CD4-positive, alpha-beta T cell treated with Interleukin-15 for 1 hour (primary cell): ENCODE results near the gene CHERP.

Experiments
- DNase-seq: peaks from one replicate; pipeline ENCODE4 v3.0.0-alpha.2; 2020

CHERP gene

DNA sequence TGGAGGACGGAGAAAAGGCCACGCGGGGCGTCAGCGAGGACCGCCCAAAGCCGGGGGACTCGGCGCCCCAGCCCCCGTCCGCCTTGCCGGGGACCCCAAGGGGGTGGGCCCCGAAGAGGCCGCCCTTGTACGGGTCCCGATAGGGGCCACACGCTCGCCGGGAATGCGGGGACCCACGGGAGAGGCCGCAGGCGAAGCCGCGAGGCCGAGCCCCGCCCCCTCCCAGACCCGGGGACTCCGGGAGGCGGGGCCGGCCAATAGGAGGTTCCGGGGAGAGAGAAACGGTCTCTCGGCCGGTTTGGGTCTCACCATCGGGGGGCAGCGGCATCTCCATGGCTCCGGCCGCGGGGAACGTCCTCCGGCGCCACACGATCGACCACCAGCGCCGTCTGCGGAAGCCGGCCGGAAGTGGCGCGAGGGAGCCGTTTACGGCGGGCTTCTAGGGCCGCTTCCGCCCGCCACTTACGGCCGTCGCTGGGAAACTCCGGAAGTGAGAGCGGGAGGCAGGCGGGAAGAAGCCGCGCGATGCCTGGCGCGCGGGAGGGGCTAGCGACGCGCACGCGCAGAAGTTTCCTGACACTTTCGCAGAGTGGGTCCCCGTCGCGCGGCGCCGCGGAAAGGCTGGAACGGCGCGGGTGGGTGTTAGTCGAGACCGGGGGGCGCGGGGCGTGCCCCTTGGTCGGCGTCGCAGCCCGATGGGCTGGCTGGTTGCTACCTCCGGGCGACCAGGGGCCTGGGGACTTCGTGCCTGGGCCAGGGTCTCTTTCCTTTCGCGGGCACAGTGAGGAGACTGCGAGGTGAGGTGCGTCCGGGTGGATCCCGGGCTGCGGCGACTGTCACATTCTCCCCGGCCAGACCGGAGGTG, at the start of gene CHERP:
TSS of gene CHERP (minus strand) at position 393 of the 865 bp plus-strand sequence. CDS start at position 334, 59 bp downstream.
- DNase-seq: peak; percentile 94

- no peak for DNase-seq
These were observed 48.9 kb upstream of the CHERP start for GRCh38 chr19:16590876-16591802.

- no peak for DNase-seq
These were observed 47.7 kb upstream of the CHERP start for GRCh38 chr19:16589917-16590316.

DNA sequence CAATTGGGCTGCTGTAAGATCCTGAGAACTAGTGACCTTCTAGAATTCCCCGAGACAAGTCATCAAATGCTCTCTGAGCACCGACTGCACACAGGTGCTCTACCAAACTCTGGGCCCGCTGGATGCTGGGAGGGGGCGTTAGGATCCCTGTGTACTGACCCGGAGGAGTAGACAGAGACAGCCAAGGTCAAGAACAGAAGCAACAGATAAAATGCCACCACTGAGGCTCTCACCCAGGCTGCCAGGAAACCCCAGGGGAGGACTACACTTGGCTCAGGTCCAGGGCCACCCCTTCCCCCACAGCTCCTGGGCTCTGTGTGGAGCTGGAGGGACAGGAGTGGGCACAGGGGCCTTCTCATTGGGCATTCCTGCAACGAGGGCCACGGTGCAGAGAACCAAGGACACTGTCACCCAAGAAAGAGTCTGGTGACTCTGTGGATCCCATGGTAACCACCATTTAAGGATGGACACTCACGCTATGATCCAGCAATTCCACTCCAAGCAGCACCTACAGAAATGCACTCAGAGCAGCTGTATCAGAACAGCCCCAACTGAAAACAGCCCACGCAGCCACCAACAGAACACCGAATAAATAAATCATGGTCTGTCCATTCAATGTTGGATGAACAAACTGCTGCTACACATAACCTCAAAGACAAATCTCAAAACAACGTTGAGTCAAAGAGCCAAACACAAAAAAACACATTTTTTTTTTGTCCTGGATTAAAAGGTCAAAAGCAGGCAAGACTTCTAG, 46.8 kb upstream of the CHERP start:
- no peak for DNase-seq

DNA sequence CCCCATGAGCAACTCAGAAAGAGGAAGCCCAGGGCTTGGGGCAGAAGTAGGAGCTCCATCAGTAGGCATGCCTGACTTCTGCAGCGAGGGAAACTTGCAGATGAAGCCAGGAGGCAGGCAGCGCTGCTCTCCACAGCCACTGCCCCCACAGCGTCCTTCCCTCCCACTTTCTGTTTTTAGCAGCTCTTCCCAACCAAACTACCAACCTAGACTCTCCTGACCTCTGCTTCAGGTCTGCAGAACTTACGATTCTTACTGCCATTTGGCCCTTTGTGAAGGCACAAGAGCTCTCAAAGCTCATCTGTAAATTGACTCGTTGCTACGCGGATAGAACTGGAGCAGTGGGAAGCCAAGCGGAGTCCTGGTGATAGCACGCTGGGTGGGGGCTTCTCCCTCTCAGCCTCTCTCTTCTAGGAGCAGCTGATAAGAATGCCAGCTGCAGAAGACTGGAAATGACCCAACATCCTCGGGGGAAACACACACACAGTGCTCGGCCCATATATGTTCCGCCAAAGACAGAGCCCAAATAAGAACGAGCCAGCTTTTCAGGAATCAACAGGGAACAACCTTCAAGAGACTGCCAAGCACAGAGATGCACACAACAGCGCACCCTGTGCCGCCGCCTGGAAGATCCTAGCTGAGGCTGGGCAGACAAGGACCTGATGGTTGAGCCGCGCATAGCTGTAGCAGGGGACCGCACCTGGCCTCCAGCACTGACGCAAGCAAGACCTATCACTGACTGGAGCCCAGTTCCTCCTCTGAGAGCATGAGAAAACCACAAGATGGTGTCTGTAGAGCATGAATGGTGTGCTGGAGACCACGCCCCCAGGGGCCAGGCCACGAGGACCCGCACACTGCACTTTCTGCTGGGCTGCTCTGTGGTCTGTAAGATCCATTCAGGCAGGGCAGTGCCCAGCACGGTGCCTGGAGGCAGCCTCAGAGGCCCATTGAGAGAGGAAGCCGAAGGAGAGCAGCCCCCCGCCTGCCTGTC, 45.9 kb upstream of the CHERP start:
- DNase-seq: peak; percentile 84

DNA sequence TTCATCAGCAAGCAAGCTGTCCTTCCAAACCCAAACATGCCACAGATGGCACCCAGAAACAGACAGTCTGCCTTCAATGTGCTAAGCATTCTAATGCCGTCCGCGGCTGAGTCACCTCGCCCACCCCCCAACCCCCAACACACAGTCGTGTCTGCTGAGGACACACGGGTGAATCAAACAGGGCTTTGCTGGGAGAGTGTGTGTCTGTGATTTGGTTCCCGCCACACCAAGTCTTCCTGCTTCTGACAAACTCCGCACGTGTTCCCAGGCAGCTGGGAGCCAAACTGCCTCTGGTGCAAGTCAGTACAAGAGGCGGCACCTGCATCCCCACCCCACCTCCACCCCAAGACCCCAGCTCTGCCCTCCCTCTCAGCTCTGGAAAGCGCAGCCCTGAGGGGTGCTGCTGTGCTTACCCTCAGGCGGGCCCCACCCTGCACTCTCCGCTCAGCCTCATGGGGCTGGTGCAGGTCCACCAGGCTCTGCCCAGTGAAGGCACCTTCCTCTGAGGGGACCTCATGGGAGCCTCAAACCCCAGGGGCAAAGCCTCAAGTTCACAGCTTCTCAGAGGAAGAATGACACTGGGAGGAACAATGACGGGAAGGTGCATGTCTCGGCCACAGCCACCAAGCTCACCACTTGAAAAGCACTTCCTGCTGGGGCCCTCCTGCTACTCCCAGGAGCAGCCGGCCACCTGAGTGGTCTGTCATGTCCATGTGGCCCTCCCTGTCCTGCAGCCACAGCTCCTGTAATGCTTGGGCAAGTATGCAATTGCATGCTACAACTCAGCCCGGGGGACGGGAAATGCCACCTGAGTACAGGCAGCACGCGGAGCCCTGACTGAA, 45.0 kb upstream of the CHERP start:
- DNase-seq: peak; percentile 76

- DNase-seq: no peak
These were observed 44.2 kb upstream of the CHERP start for GRCh38 chr19:16586477-16586871.

- peak; percentile 76 for DNase-seq
These were observed 43.7 kb upstream of the CHERP start for GRCh38 chr19:16585808-16586476.

DNA sequence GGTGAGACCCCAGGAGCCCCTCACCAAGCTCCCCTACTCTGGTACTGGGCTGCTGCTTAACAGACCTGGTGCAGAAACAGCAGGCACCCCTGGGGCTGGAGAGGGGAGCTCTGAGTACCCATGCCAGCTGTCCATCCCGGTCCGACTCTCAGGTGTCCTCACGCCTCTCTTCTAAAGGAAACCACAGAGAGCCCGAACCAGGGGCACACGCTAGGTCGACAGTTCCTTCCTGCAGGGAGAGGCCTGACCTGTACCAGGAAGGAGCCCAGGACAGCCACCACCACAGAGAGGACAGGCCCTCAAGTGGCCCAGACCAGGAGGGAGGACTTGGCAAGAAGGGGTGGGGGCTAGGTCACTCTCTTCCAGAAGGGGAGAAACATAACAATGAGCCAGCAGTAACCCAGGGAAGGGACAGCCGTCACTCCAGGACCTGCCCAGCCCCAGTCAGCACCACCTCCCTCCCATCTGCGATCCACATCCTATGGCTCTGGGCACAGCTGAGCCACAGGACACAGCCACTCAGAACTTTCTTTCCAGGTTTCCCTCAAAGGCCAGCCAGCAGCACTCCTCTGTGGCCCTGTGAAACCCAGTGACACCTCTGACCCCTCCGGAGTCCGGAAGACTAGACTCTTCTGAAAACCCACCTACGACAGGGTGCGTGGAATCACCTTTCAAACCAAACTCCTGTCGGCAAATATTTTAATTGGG, 43.0 kb upstream of the CHERP start:
- DNase-seq: no peak

GRCh38 chr19:16584248-16585093, 42.2 kb upstream of the CHERP start:
- DNase-seq: peak; percentile 97

GRCh38 chr19:16582486-16583261, 40.4 kb upstream of the CHERP start:
- no peak for DNase-seq

DNA sequence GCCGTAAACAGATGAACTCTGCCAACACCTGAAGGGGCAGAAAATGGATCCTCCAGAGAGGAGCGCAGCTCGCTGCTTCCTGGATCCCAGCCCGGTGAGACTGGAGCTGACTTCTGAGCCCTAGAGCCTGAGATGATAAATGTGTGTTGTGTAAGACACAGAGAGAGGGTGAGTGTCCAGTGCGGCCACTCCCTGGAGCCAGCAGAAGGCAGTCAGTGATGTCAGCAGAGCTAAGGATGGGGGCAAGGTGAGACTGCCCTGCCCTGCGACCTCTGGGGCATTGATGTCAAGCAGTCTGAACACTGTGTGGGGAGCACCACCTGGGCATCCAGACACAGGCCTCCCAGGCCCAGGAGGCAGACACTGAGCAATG, 39.7 kb upstream of the CHERP start:
- DNase-seq: no peak

DNA sequence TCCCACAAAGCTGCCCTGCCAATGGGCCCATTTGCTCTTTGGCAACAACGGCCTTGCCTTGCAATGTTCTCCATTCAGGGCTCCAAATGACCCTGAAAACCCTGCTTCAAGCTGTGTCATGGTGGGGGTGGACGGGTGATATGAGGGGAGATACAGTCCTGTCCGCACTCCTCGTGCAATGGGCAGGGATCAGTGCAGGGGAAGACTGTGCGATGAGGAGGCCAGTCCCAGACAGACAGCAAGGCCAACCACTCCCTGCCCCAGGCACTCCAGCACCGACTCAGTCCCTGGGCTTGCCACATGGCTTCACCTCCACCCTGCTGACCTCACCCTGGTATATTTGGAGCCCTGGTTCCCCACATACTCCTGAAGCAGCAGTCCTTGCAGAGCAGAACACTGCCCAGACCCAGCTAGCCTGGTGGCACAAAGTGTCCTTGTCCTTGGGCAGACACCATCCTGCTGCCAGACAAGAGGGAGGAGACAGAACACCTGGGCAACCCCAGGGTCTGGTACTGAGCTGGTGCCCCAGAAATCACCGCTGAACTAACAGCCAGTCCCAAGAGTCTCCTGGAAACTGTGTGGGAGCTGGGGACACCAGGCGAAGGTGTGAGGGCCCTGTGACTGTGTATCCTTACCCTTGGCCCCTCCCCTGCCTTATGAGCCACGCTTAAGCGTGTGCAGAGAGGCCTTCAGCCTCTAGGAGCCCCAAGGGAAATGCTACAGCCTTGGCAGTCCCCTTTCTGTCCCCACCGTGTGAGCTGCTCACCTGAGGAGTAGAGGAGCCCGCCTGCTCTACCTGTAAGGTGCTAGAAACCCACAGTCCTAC, 39.1 kb upstream of the CHERP start:
- no peak for DNase-seq

- no peak for DNase-seq
These were observed 37.1 kb upstream of the CHERP start for GRCh38 chr19:16579381-16579780.

DNA sequence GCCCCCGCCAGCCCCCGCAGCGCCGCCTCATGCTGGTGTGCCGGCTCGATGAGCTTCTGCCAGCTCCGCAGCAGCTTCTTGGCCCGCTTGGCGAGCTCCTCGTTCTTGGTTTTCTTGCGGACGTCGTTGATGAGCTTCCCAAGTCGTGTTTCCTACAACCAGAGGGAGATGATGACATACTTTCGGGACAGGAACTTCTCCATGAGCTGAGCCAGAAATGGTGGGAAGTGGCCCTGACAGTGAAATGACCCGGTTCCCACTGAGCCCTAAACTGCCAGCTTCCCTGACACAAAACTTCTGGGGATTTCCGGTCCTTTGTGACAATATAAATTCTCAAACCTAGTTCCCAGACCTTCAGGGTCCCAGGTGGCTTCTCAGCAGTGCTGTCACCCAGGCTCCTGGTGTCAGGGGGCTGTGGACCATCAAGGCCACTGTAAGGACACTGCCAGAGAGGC, 35.3 kb upstream of the CHERP start:
- DNase-seq: no peak

- no peak for DNase-seq
These were observed 34.7 kb upstream of the CHERP start for GRCh38 chr19:16576690-16577530.
